ENCODE results near the gene ATP1A1. TPM values are rescaled to one million over a fixed set of nuclear protein-coding genes. Genes with fewer than 3 reads are reported as not detected.

Gene ATP1A1
- total RNA-seq, 1 experiment from 2014 or later, result 239 TPM

DNA sequence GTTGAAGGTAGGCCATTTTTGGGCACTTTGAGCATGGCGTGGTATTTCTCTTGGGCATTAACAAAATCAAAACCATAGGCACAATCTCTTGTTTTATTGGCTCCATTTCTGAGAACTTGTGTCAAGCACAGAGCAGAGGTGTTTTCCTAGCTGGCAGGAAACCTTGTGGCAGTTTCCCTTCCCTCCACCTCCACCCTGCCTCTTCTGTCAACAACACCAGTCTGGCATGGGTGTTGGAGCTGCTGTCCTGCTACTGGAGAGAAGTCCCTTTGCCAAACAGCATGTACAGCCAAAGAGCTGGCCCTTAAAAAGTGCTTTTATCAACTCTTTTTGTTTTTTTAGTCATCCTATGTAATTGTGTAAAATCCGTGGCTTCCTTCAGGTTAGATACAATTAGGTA lies 16.0 kb downstream of the ATP1A1 start:
- Histone ChIP-seq H3K4ac (ENCODE audit: low read depth, low read length) (no peak overlapping the region), H3T11ph (ENCODE audit: low read length) (no peak overlapping the region), H3K4me1 (ENCODE audit: insufficient read depth, low read length) (no peaks in the 10 kb centered on the region), H3K23me2 (ENCODE audit: insufficient read length, low read depth, low read length, poor library complexity, severe bottlenecking) (no peaks in the 10 kb centered on the region), H2BK5ac (ENCODE audit: insufficient read length, low read length) (no peak overlapping the region), H3K27me3 (ENCODE audit: insufficient read depth, low read length) (no peaks in the 10 kb centered on the region), H4K5ac (ENCODE audit: insufficient read length, low read depth, low read length) (no peak overlapping the region), H4K20me1 (ENCODE audit: control insufficient read depth, insufficient read depth, insufficient read length) (no peaks in the 10 kb centered on the region), H3K27ac (ENCODE audit: insufficient read length, low read depth, low read length) (no peak overlapping the region), H2BK120ac (ENCODE audit: low read depth, low read length, poor library complexity, severe bottlenecking) (no peak overlapping the region), H2BK20ac (ENCODE audit: low read depth, low read length, poor library complexity, severe bottlenecking) (no peak overlapping the region), H3K79me2 (ENCODE audit: insufficient read depth, low read length) (0 out of 2 replicates have a peak, but pooled peaks cover 1% of the 10 kb centered on the region), H4K8ac (replicated peaks; ENCODE audit: insufficient read length, low read depth, low read length) (no peak overlapping the region), H3K9ac (ENCODE audit: extremely low read depth, insufficient read length, low read length) (no peak overlapping the region), H3K14ac (ENCODE audit: insufficient read depth, low read length) (no peak overlapping the region), H3K56ac (ENCODE audit: insufficient read length, low read depth, low read length) (no peak overlapping the region), H2AK5ac (ENCODE audit: insufficient read length, low read length) (no peak overlapping the region), H3K4me2 (ENCODE audit: insufficient read depth, insufficient read length, low read length) (no peak overlapping the region), H2BK12ac (ENCODE audit: insufficient read length, low read depth, low read length) (no peak overlapping the region), H3K79me1 (ENCODE audit: insufficient read depth, low read depth, low read length, poor library complexity, severe bottlenecking) (peaks cover 3% of the 10 kb centered on the region), H3K23ac (ENCODE audit: insufficient read length, low read depth, low read length) (no peak overlapping the region), H3K18ac (ENCODE audit: insufficient read length, low read depth, low read length) (no peak overlapping the region), H3K9me3 (ENCODE audit: control insufficient read depth, low read depth, low read length) (peaks cover 15% of the 10 kb centered on the region), H4K91ac (ENCODE audit: insufficient read length, low read depth, low read length) (no peak overlapping the region), H2BK15ac (ENCODE audit: low read depth, low read length) (no peak overlapping the region), H2AFZ (ENCODE audit: low read length) (no peak overlapping the region)
- Mint-ChIP-seq H3K4me1 (no peaks in the 10 kb centered on the region), H3K4me3 (no peak overlapping the region), H3K9me3 (peaks cover 0 to 1% of the 10 kb centered on the region in 2 experiments; a peak in 1 of 5 replicates), H3K27me3 (ENCODE audit: low read depth) (no peaks in the 10 kb centered on the region), H3K27ac (no peak overlapping the region), H3K36me3 (ENCODE audit: insufficient read depth in 1 of 3, low read depth in 3 of 3) (peaks cover 72 to 96% (median 94%) of the 10 kb centered on the region in 3 experiments)
- no CpG with 5 or more reads among the region's 2 CpGs for WGBS (ENCODE audit: extremely low coverage, insufficient read length, low lambda C conversion rate)
- no peak for DNase-seq
- TF ChIP-seq, protein P1, sequence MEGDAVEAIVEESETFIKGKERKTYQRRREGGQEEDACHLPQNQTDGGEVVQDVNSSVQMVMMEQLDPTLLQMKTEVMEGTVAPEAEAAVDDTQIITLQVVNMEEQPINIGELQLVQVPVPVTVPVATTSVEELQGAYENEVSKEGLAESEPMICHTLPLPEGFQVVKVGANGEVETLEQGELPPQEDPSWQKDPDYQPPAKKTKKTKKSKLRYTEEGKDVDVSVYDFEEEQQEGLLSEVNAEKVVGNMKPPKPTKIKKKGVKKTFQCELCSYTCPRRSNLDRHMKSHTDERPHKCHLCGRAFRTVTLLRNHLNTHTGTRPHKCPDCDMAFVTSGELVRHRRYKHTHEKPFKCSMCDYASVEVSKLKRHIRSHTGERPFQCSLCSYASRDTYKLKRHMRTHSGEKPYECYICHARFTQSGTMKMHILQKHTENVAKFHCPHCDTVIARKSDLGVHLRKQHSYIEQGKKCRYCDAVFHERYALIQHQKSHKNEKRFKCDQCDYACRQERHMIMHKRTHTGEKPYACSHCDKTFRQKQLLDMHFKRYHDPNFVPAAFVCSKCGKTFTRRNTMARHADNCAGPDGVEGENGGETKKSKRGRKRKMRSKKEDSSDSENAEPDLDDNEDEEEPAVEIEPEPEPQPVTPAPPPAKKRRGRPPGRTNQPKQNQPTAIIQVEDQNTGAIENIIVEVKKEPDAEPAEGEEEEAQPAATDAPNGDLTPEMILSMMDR (conservative IDR thresholded peaks at IDR 0.05), result no peak

All from H9 (cell line).